ENCODE results near the gene MLST8. TPM values are rescaled to one million over a fixed set of nuclear protein-coding genes. Genes with fewer than 3 reads are reported as not detected.

MLST8 gene
- total RNA-seq, 4 donors from 2014 or later, result 33.1 to 48.8 (median 42.8) TPM

DNA sequence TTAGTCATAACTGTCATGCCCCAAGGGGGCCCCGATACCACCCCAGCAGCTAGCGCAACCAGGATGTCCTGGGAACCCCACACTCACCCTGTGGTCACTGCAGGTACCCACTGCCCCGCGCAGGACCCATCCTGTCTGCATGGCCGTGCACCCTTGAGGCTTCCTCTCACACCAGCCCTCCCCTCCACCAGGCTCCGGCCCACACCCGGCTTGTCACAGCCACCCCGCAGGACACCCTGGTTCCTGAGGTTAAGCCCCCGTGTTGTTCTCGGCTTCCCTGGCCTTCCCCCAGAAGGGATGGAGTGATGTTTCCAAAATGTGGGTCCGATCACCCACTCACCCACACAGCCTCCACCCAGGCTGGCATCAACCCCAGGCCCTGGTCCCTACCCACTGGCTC lies 38.5 kb downstream of the MLST8 start:
- peaks cover 29 to 89% (median 31%) of the 10 kb centered on the region in 3 donors for H3K36me3 ChIP-seq
- no peaks in the 10 kb centered on the region for H3K9me3 ChIP-seq
- TF ChIP-seq POLR2A (IDR thresholded peaks at IDR 0.05), result no peak
- TF ChIP-seq, protein P1, sequence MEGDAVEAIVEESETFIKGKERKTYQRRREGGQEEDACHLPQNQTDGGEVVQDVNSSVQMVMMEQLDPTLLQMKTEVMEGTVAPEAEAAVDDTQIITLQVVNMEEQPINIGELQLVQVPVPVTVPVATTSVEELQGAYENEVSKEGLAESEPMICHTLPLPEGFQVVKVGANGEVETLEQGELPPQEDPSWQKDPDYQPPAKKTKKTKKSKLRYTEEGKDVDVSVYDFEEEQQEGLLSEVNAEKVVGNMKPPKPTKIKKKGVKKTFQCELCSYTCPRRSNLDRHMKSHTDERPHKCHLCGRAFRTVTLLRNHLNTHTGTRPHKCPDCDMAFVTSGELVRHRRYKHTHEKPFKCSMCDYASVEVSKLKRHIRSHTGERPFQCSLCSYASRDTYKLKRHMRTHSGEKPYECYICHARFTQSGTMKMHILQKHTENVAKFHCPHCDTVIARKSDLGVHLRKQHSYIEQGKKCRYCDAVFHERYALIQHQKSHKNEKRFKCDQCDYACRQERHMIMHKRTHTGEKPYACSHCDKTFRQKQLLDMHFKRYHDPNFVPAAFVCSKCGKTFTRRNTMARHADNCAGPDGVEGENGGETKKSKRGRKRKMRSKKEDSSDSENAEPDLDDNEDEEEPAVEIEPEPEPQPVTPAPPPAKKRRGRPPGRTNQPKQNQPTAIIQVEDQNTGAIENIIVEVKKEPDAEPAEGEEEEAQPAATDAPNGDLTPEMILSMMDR (IDR thresholded peaks at IDR 0.05), result no peak
- H3K27me3 ChIP-seq, result no peaks in the 10 kb centered on the region
- peaks cover 0 to 4% (median 0%) of the 10 kb centered on the region in 3 donors for H3K4me1 ChIP-seq
- no peak overlapping the region for H3K27ac ChIP-seq
- WGBS, 2 donors, result 91 to 93% methylated on average over 4 to 10 of the region's 11 CpGs
- no peak for DNase-seq
- H3K4me3 ChIP-seq, result no peak overlapping the region
- intact Hi-C loops (cut with DNase I), result no loop called here

DNA sequence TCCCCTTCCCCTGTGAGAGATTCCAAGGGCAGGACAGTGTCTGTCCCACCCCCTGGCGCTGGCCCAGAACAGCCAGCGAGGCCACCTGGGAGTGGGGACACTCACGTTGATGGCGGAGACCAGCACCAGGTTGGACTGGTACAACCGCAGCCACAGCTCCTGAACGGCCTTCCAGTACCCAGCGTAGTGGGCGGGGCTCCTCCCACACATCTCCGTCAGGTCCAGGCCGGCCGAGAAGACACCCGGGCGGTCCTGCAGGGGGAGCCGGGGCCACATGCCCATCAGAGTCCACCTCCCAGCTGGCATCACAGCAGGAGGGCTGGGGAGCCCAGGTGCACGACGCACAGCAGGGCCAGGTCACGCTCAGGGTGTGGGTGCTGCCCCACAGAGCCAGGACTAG lies 39.0 kb downstream of the MLST8 start:
- Histone ChIP-seq H3K27ac (no peak overlapping the region), H3K9me3 (no peaks in the 10 kb centered on the region), H3K36me3 (peaks cover 29 to 93% (median 31%) of the 10 kb centered on the region in 3 donors), H3K4me1 (peaks cover 0 to 2% (median 0%) of the 10 kb centered on the region in 3 donors), H3K4me3 (no peak overlapping the region), H3K27me3 (no peaks in the 10 kb centered on the region)
- TF ChIP-seq, protein P1 (IDR thresholded peaks at IDR 0.05), result no peak
- no peak for TF ChIP-seq POLR2A (IDR thresholded peaks at IDR 0.05)
- intact Hi-C loops (cut with DNase I), result no loop called here
- whole genome bisulfite sequencing, 2 donors, result 77% methylated on average over 3 of the region's 17 CpGs; no CpG with 5 or more reads in 1 of the 2 donors
- no peak for DNase-seq

DNA sequence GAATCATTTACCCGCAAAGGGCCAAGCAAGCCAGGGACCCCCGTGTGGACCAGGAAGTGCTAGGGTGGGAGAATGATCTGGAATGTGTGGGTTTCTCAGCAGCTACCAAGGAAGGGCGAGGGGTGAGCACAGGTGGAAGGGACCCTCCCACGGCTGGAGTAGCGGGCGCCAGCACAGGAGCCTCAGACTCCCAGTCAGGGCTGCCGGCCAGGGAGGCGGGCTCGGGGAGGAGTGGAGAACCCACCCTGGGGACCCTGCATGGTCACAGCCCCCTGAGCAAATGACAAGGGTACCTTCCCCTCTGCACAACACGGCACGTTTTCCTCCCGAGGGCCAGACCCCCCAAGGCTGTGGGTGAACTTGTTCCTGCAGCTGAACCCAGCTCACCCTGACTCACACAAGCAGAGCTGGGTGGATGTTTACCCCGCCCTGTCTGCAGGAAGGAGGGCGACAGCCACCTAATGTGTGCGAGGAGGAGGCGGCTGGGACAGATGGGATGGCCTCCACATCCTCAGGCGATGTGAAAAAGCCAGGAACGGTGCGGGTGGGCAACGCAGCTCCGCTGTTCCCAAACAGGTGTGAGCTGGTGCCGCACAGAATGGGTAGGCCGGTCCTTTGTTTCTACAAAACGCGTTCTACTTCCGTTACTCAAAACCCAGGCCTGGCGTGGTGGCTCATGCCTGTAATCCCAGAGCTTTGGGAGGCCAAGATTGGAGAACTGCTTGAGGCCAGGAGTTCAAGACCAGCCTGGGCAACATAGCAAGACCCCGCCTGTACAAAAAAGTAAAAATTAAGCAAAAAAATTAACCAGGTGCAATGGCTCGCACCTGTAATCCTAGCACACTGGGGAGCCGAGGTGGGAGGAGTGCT lies 39.9 kb downstream of the MLST8 start:
- no peak overlapping the region for H3K27ac ChIP-seq
- intact Hi-C loops (cut with DNase I), result no loop called here
- no peak for TF ChIP-seq POLR2A (IDR thresholded peaks at IDR 0.05)
- TF ChIP-seq, protein P1 (IDR thresholded peaks at IDR 0.05), result no peak
- no peak for DNase-seq
- no peaks in the 10 kb centered on the region for H3K27me3 ChIP-seq
- H3K9me3 ChIP-seq, result no peaks in the 10 kb centered on the region
- H3K36me3 ChIP-seq, result peaks cover 29 to 85% (median 31%) of the 10 kb centered on the region in 3 donors
- no peak overlapping the region for H3K4me3 ChIP-seq
- WGBS, 2 donors, result 79 to 85% methylated on average over 17 to 25 of the region's 30 CpGs
- peaks cover 0 to 11% (median 1%) of the 10 kb centered on the region in 3 donors for H3K4me1 ChIP-seq

DNA sequence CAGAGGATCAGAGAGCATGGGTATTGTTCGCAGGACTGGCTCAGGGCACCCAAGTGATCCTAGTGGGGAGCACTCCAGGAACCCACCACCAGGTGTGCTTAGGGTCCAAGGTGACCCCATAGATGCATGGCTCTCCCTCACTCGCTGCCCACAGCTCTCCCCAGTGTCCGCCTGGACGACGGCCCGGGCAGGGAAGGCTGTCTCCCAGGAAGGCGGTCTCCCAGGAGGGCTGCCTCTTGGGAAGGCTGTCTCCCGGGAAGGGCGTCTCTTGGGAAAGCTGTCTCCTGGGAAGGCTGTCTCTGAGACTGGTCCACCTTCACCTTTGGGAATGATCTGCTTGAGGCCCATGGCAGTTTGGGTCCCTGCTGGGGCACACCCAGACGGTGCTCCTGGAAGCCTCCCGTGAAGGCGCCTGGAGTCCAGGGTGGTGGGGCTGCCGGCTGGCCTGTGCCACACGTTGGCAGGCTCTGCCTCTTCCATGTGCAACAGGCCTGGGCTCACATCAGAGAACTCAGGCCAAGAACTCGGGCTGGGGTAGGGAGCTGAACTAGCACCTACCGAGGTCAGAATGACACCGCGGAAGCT lies 41.1 kb downstream of the MLST8 start:
- WGBS, 2 donors, result 94% methylated on average over 8 of the region's 18 CpGs; no CpG with 5 or more reads in 1 of the 2 donors
- Histone ChIP-seq H3K4me3 (no peak overlapping the region), H3K36me3 (peaks cover 29 to 75% (median 31%) of the 10 kb centered on the region in 3 donors), H3K9me3 (no peaks in the 10 kb centered on the region), H3K27me3 (no peaks in the 10 kb centered on the region), H3K4me1 (peaks cover 0 to 19% (median 8%) of the 10 kb centered on the region in 3 donors), H3K27ac (no peak overlapping the region)
- intact Hi-C loops (cut with DNase I), result no loop called here
- DNase-seq, result no peak
- TF ChIP-seq, protein P1 (IDR thresholded peaks at IDR 0.05), result no peak
- TF ChIP-seq POLR2A (IDR thresholded peaks at IDR 0.05), result no peak
